ENCODE results near the gene CCDC85B. TPM values are rescaled to one million over a fixed set of nuclear protein-coding genes. Genes with fewer than 3 reads are reported as not detected.

The CCDC85B gene
- total RNA-seq, 1 donor from 2014 or later: 29.3 TPM

- Mint-ChIP-seq H3K27me3 (ENCODE audit: low read depth) (no peaks in the 10 kb centered on the region), H3K36me3 (ENCODE audit: low read depth) (peaks cover 8% of the 10 kb centered on the region), H3K27ac (ENCODE audit: unreplicated experiment) (no peak overlapping the region), H3K4me1 (peaks cover 42% of the 10 kb centered on the region), H3K4me3 (peak overlapping the region; percentile 95), H3K9me3 (no peaks in the 10 kb centered on the region)
- TF ChIP-seq, protein P1, sequence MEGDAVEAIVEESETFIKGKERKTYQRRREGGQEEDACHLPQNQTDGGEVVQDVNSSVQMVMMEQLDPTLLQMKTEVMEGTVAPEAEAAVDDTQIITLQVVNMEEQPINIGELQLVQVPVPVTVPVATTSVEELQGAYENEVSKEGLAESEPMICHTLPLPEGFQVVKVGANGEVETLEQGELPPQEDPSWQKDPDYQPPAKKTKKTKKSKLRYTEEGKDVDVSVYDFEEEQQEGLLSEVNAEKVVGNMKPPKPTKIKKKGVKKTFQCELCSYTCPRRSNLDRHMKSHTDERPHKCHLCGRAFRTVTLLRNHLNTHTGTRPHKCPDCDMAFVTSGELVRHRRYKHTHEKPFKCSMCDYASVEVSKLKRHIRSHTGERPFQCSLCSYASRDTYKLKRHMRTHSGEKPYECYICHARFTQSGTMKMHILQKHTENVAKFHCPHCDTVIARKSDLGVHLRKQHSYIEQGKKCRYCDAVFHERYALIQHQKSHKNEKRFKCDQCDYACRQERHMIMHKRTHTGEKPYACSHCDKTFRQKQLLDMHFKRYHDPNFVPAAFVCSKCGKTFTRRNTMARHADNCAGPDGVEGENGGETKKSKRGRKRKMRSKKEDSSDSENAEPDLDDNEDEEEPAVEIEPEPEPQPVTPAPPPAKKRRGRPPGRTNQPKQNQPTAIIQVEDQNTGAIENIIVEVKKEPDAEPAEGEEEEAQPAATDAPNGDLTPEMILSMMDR (conservative IDR thresholded peaks at IDR 0.05): no peak
- no peak for DNase-seq (ENCODE audit: low read depth, low spot score)
Observed at GRCh38 chr11:65862941-65863888, 27.3 kb upstream of the CCDC85B start.

DNA sequence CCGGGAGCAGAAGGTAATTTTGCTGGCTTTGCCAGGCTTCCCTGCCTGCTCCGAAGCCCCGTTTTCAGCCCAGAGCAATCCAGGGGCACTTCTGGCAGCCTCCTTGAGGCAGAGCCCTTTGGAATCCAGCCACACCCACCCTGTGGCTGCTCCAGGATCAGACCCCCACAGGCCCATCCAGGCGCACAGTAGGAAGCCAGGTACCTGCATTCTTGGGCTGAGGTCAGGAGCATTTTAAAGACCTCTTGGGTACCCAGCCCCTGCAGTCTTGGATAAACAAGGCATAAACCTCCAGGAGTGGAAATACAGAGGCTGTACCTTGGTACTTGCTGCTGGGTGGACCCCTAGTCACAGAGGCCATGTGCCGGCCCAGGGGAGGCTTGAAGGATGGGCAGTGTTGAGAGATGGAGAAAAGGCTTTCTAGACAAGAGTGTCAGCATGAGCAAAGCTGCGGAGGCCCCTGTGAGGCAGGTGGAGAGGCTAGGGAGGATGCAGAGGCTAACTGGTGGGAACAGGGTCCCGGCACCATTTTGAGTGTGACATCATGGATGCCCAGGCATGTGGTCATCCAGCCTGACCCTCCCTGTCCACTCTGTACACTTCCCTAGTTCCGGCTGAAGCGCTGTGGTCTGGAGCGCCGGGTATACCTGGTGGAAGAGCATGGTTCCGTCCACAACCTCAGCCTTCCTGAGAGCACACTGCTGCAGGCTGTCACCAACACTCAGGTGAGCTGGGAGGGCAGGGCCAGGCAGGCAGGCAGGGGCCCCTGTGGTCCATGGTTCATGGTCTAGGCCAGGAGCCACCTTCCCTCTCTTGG lies 26.4 kb upstream of the CCDC85B start:
- Mint-ChIP-seq H3K9me3 (no peaks in the 10 kb centered on the region), H3K36me3 (ENCODE audit: low read depth) (peaks cover 8% of the 10 kb centered on the region), H3K4me1 (peaks cover 34% of the 10 kb centered on the region), H3K27ac (ENCODE audit: unreplicated experiment) (no peak overlapping the region), H3K27me3 (ENCODE audit: low read depth) (no peaks in the 10 kb centered on the region), H3K4me3 (peak overlapping the region; percentile 38)
- DNase-seq (ENCODE audit: low read depth, low spot score): no peak
- TF ChIP-seq, protein P1 (conservative IDR thresholded peaks at IDR 0.05): no peak

GRCh38 chr11:65864706-65865471 lies 25.6 kb upstream of the CCDC85B start:
- Mint-ChIP-seq H3K27ac (ENCODE audit: unreplicated experiment) (no peak overlapping the region), H3K27me3 (ENCODE audit: low read depth) (no peaks in the 10 kb centered on the region), H3K9me3 (no peaks in the 10 kb centered on the region), H3K36me3 (ENCODE audit: low read depth) (peaks cover 8% of the 10 kb centered on the region), H3K4me1 (peaks cover 34% of the 10 kb centered on the region), H3K4me3 (peak overlapping the region; percentile 49)
- TF ChIP-seq, protein P1 (conservative IDR thresholded peaks at IDR 0.05): no peak
- no peak for DNase-seq (ENCODE audit: low read depth, low spot score)

DNA sequence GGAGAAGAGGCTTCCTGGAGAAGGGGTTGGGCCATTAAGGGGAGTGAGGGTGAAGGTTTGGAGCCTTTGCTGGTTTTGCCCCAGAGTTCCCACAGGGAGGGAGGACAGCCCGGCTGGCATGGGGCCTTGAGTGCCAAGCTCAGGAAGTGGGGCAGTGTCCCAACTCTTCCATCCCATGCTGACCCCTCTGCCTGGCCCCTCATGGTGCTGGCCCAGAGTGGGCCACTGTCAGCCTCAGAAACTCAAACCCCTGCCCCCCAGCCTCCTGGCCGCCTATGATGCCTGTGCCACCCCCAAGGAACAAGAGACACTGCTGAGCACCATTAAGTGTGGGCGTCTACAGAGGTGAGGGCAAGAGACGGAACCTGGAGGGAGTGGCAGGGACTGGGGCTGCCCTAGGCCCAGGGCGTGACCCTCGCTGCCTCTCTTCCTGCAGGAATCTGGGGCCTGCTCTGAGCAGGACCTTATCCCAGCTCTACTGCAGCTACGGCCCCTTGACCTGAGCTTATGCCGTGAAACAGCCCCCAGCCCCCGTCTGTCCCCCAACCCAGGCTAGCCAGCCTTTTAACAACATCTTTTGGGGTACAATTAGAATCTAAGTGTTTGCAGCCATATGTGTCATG lies 24.8 kb upstream of the CCDC85B start:
- H3K9me3 Mint-ChIP-seq: no peaks in the 10 kb centered on the region
- TF ChIP-seq, protein P1 (conservative IDR thresholded peaks at IDR 0.05): no peak
- H3K4me3 Mint-ChIP-seq: peak overlapping the region; percentile 23
- no peak for DNase-seq (ENCODE audit: low read depth, low spot score)
- no peak overlapping the region for H3K27ac Mint-ChIP-seq (ENCODE audit: unreplicated experiment)
- H3K4me1 Mint-ChIP-seq: peaks cover 37% of the 10 kb centered on the region
- no peaks in the 10 kb centered on the region for H3K27me3 Mint-ChIP-seq (ENCODE audit: low read depth)
- peaks cover 8% of the 10 kb centered on the region for H3K36me3 Mint-ChIP-seq (ENCODE audit: low read depth)

Data from neural crest cell (in vitro differentiated cells).